Peyer's patch (tissue), 4 donors: Measurements from ENCODE around the gene GJA3. TPM values are rescaled to one million over a fixed set of nuclear protein-coding genes. Genes with fewer than 3 reads are reported as not detected.

Experiments
- DNase-seq, 3 donors: peaks; one replicate each; pipeline ENCODE4 v3.0.0-alpha.2; 2017 to 2019
- H3K27ac ChIP-seq, 4 donors: fragments of 200-600 bp; sonication (generic); one replicate each; pipeline ENCODE4 v1.5.1; 2016 to 2019
- H3K27me3 ChIP-seq, 2 donors: fragments of 200-600 bp; sonication (generic); one replicate each; pipeline ENCODE4 v1.5.1; 2019
- H3K36me3 ChIP-seq, 3 donors: fragments of 200-600 bp; sonication (generic); one replicate each; pipeline ENCODE4 v1.5.1; 2016 to 2019
- H3K4me1 ChIP-seq, 4 donors: fragments of 200-600 bp; sonication (generic); one replicate each; pipeline ENCODE4 v1.5.1; 2016 to 2019
- H3K4me3 ChIP-seq, 4 donors: fragments of 200-600 bp; sonication (generic); 1 replicate in 3 of 4; 2 replicates in 1 of 4; pipeline ENCODE4 v1.5.1; 2016 to 2019; ENCODE audit warnings: mild to moderate bottlenecking in 1 of 4
- H3K9me3 ChIP-seq, 4 donors: fragments of 200-600 bp; sonication (generic); one replicate each; pipeline ENCODE4 v1.5.1; 2016 to 2019; ENCODE audit warnings: mild to moderate bottlenecking in 1 of 4
- CTCF ChIP-seq, 6 experiments: fragments of 450-650 bp in 4 of 6; fragments of 200-600 bp in 2 of 6; sonication (generic) in 1 of 6; IDR thresholded peaks; one replicate each; pipeline ENCODE4 v1.5.1; 2017 to 2019; ENCODE audit warnings: antibody characterized with exemption in 6 of 6, mild to moderate bottlenecking in 3 of 6, moderate library complexity in 1 of 6
- POLR2A ChIP-seq, 2 donors: fragments of 450-650 bp; IDR thresholded peaks; one replicate each; pipeline ENCODE4 v1.5.1; 2017; ENCODE audit warnings: antibody characterized with exemption in 2 of 2, mild to moderate bottlenecking in 2 of 2, moderate library complexity in 2 of 2
- total RNA-seq, 4 donors: library from RNA; depleted of rRNA; stranded (reverse); fragments of >200 nt; gene quantifications; one replicate each; pipeline ENCODE4 v1.1.0, GENCODE V29; 2016

Gene GJA3
- total RNA-seq, 4 donors from 2014 or later, result not detected

DNA sequence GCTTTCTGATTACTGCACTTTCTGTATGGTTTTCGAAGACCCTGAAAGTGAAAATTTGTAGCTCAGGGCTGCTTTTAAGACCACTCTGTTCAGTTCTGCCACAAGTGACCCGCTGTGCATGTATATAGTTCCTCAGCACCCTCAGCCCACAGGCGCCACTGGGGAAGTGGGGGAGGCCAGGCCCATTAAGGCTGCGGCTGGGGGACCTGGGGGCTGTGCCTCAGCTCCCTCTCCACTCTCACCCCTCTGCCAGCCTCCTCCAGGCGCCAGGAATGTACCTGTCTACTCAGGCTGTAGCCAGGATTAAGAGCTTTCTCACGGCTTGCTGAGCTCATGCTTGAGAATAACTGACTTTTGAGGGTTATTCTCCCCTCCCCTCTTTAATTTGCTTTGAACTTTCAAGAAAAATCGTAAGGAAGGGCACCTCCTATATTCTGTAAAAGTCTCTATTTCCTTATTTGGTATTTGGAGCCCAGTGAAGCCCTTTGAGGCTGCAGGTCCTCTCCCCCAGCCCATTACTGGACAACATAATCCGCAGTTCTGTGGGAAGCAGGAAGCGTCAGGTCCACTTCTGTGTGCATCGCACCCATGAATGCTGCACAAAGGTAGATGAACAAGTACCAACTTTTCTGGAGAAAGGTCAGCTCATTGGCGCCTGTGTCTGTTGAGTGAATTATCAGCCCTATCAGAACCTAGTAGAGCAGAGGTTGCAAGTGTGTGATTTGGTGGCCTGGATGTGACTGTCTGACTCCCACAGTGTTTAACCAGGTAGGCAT lies 29.6 kb downstream of the GJA3 start:
- H3K9me3 ChIP-seq, result no peaks in the 10 kb centered on the region
- no peaks in the 10 kb centered on the region for H3K36me3 ChIP-seq
- H3K4me1 ChIP-seq, result peaks cover 0 to 18% (median 12%) of the 10 kb centered on the region in 4 donors
- H3K4me3 ChIP-seq, result no peak overlapping the region
- peaks cover 0 to 9% of the 10 kb centered on the region in 2 donors for H3K27me3 ChIP-seq
- TF ChIP-seq POLR2A (IDR thresholded peaks at IDR 0.05), result no peak
- no peak for TF ChIP-seq CTCF (IDR thresholded peaks at IDR 0.05)
- no peak for DNase-seq
- H3K27ac ChIP-seq, result no peak overlapping the region

GRCh38 chr13:20130652-20131051 lies 30.2 kb downstream of the GJA3 start:
- Histone ChIP-seq H3K27ac (no peak overlapping the region), H3K9me3 (no peaks in the 10 kb centered on the region), H3K27me3 (peaks cover 0 to 9% of the 10 kb centered on the region in 2 donors), H3K36me3 (no peaks in the 10 kb centered on the region), H3K4me3 (no peak overlapping the region), H3K4me1 (peaks cover 0 to 18% (median 12%) of the 10 kb centered on the region in 4 donors)
- no peak for DNase-seq
- TF ChIP-seq CTCF (IDR thresholded peaks at IDR 0.05) (no peak), POLR2A (IDR thresholded peaks at IDR 0.05) (no peak)

DNA sequence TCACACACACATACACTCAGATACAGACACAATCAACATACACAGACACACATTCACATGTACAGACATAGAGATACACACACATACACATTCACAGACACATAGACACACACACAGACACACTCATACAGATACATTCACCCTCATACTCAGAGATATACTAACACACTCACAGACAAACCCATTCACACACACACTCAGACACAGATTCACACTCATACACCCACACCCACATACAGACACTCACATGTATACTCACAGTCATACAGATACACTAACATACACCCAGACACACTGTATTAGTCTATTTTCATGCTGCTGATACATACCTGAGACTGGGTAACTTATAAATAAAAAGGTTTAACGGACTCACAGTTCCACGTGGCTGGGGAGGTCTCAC lies 30.8 kb downstream of the GJA3 start:
- DNase-seq, result no peak
- Histone ChIP-seq H3K4me1 (peaks cover 0 to 18% (median 12%) of the 10 kb centered on the region in 4 donors), H3K27me3 (peaks cover 0 to 9% of the 10 kb centered on the region in 2 donors), H3K9me3 (no peaks in the 10 kb centered on the region), H3K4me3 (no peak overlapping the region), H3K36me3 (no peaks in the 10 kb centered on the region), H3K27ac (no peak overlapping the region)
- TF ChIP-seq CTCF (IDR thresholded peaks at IDR 0.05), result no peak
- TF ChIP-seq POLR2A (IDR thresholded peaks at IDR 0.05), result no peak

DNA sequence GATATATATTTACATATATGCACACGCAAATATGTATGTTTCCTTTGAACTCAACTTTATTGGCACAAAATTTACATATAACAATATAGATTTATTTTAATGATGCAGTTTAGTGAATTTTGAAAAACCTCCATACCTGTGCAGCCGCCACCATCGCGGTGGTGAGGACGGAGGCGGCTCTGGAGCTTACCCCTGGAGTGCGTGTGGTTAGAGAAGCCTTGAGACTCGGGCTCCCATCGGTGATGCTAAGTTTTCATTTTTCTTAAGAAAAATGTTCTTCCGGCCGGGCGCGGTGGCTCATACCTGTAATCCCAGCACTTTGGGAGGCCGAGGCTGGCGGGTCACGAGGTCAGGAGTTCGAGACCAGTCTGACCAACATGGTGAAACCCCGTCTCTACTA lies 31.8 kb downstream of the GJA3 start:
- Histone ChIP-seq H3K36me3 (no peaks in the 10 kb centered on the region), H3K9me3 (no peaks in the 10 kb centered on the region), H3K27ac (no peak overlapping the region), H3K4me1 (peaks cover 0 to 18% (median 12%) of the 10 kb centered on the region in 4 donors), H3K4me3 (peak overlapping the region in 1 of 4 donors; percentile 65), H3K27me3 (peaks cover 0 to 9% of the 10 kb centered on the region in 2 donors)
- TF ChIP-seq POLR2A (IDR thresholded peaks at IDR 0.05), result no peak
- no peak for TF ChIP-seq CTCF (IDR thresholded peaks at IDR 0.05)
- DNase-seq, result peak in 1 of 3 donors; percentile 44

DNA sequence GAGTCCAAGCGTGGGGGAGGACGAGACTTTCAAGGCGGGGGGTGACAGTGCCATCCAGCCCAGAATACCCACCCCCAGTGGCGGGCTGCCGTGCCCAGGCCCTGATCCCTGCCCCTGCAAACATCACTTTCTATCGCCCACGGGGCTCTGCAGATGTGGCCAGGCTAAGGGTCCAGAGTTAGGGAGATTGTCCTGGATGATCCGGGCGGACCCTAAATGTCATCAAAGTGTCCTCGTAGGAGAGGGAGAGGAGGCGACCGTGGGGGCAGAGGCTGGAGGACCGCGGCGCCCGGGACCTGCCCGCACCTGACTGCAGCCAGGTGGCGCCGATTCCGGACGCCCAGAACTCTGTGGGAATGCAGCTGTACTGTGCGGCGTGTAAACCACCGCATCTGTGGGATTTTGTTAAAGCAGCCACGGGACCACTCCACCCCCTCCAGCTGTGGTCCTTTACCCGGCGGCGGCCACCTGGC lies 32.4 kb downstream of the GJA3 start:
- TF ChIP-seq POLR2A (IDR thresholded peaks at IDR 0.05), result no peak
- TF ChIP-seq CTCF (IDR thresholded peaks at IDR 0.05), result peak in 3 of 6 experiments; percentile 26 to 46 (median 46)
- Histone ChIP-seq H3K9me3 (no peaks in the 10 kb centered on the region), H3K27ac (peak overlapping the region in 3 of 4 donors; percentile 36 to 75 (median 51)), H3K4me3 (peak overlapping the region; percentile 49 to 65 (median 58)), H3K27me3 (peaks cover 0 to 9% of the 10 kb centered on the region in 2 donors), H3K36me3 (no peaks in the 10 kb centered on the region), H3K4me1 (peaks cover 0 to 18% (median 12%) of the 10 kb centered on the region in 4 donors)
- DNase-seq, result peak in 1 of 3 donors; percentile 53
